GM18511 (cell line): ENCODE data around the gene RBKS.

ENCODE experiments used
- ATAC-seq: cut with Tn5 transposase; IDR thresholded peaks from one replicate; pipeline ENCODE4 v1.9.1; 2021; ENCODE audit warnings: mild to moderate bottlenecking, moderate library complexity; ENCODE audit not compliant: unreplicated experiment

RBKS gene

GRCh38 chr2:27738349-27739057 lies 151.7 kb downstream of the RBKS start:
- no peak for ATAC-seq

- ATAC-seq: no peak
These were observed 152.4 kb downstream of the RBKS start for GRCh38 chr2:27737676-27738348.

GRCh38 chr2:27736890-27737204 lies 153.3 kb downstream of the RBKS start:
- ATAC-seq: no peak

- ATAC-seq: no peak
These were observed 153.9 kb downstream of the RBKS start for GRCh38 chr2:27736031-27736889.

GRCh38 chr2:27735263-27735904 lies 154.8 kb downstream of the RBKS start:
- ATAC-seq: no peak

- no peak for ATAC-seq
These were observed 155.9 kb downstream of the RBKS start for GRCh38 chr2:27734305-27734704.
